GM23248 (cell line): ENCODE measurements around the gene MGP.

Experiments used
- EZH2 ChIP-seq: fragments of 200-600 bp; sonication (generic); IDR thresholded peaks from 2 replicates; pipeline ENCODE4 v1.6.1; 2018; ENCODE audit warnings: antibody characterized with exemption, mild to moderate bottlenecking; ENCODE audit not compliant: insufficient read depth, poor library complexity, severe bottlenecking
- EZH2phosphoT487 ChIP-seq: fragments of 200-600 bp; sonication (generic); IDR thresholded peaks from 2 replicates; pipeline ENCODE4 v1.6.1; 2018; ENCODE audit warnings: antibody characterized with exemption, moderate library complexity, mild to moderate bottlenecking, low read depth; ENCODE audit not compliant: insufficient read depth

- TF ChIP-seq EZH2 (no peak), EZH2phosphoT487 (no peak)
These were observed 36.0 kb downstream of the MGP start for GRCh38 chr12:14849661-14850060.
